Activated T-cell treated with anti-CD3 and anti-CD28 coated beads, Interleukin-2, amount 50 U/mL, for 72 hours (primary cell): ENCODE data around the gene MGST1. TPM values are rescaled to one million over a fixed set of nuclear protein-coding genes. Genes with fewer than 3 reads are reported as not detected.
A peak's percentile ranks its signal among the peaks of the same experiment; 100 is the strongest.

Source experiments
- ATAC-seq, 2 donors: fragments of 150-1000 bp; cut with Tn5 transposase; replicated peaks in 1 of 2; 2 replicates each; pipeline ENCODE4 v1.10.0; 2021; ENCODE audit warnings: moderate library complexity in 2 of 2, mild to moderate bottlenecking in 1 of 2
- DNase-seq, 2 donors: peaks; one replicate each; pipeline ENCODE4 v3.0.0; 2021 to 2022; ENCODE audit warnings: mixed read lengths in 1 of 2
- H3K27ac Mint-ChIP-seq: one replicate; pipeline ENCODE4 v1.8.0; 2022; ENCODE audit warnings: mild to moderate bottlenecking, moderate library complexity, mixed read lengths
- H3K27me3 Mint-ChIP-seq: one replicate; pipeline ENCODE4 v1.8.0; 2022; ENCODE audit warnings: low read depth, mixed read lengths
- H3K36me3 Mint-ChIP-seq, 2 donors: one replicate each; pipeline ENCODE4 v1.8.0; 2022; ENCODE audit warnings: mixed read lengths in 2 of 2, mild to moderate bottlenecking in 1 of 2; ENCODE audit not compliant: insufficient read depth in 2 of 2
- H3K4me1 Mint-ChIP-seq: one replicate; pipeline ENCODE4 v1.8.0; 2022; ENCODE audit warnings: low read depth, mixed read lengths
- H3K4me3 Mint-ChIP-seq, 2 donors: one replicate each; pipeline ENCODE4 v1.8.0; 2022; ENCODE audit warnings: mild to moderate bottlenecking in 2 of 2, mixed read lengths in 2 of 2, moderate library complexity in 2 of 2
- H3K9me3 Mint-ChIP-seq, 2 donors: one replicate each; pipeline ENCODE4 v1.8.0; 2022; ENCODE audit warnings: mixed read lengths in 2 of 2
- total RNA-seq, 2 donors: library from RNA; stranded (reverse); gene quantifications; one replicate each; pipeline ENCODE4 v1.2.3, GENCODE V29; 2022

The MGST1 gene
- total RNA-seq, 2 donors from 2014 or later: not detected

- Mint-ChIP-seq H3K36me3 (peaks cover 1 to 2% of the 10 kb centered on the region in 2 donors), H3K27me3 (no peaks in the 10 kb centered on the region), H3K4me3 (no peak overlapping the region), H3K27ac (no peak overlapping the region), H3K4me1 (no peaks in the 10 kb centered on the region), H3K9me3 (peaks cover 6 to 9% of the 10 kb centered on the region in 2 donors)
- DNase-seq: no peak
- ATAC-seq: no peak
These were observed 17.9 kb upstream of the MGST1 start for GRCh38 chr12:16329594-16329993.

DNA sequence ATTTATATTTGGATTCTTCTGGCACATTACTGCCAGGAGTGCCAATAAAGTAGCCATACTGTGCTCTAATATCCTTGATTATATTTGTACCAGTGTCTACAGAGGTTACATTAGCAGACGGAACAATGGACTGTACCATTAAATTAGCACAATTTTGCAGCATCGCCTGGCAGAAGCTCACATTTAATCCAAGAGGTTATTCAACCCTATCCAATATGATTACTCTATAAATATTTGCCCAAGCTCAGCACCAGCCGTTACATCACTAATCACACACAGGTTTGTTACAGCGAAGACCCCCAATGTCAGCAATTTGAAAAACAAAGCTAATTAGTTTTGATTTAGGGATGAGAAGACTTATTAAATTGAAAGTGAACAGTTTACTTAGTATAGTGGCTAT lies 16.9 kb upstream of the MGST1 start:
- Mint-ChIP-seq H3K4me3 (no peak overlapping the region), H3K27me3 (no peaks in the 10 kb centered on the region), H3K36me3 (peaks cover 1 to 2% of the 10 kb centered on the region in 2 donors), H3K9me3 (peaks cover 8 to 11% of the 10 kb centered on the region in 2 donors), H3K4me1 (no peaks in the 10 kb centered on the region), H3K27ac (no peak overlapping the region)
- no peak for ATAC-seq
- DNase-seq: no peak

DNA sequence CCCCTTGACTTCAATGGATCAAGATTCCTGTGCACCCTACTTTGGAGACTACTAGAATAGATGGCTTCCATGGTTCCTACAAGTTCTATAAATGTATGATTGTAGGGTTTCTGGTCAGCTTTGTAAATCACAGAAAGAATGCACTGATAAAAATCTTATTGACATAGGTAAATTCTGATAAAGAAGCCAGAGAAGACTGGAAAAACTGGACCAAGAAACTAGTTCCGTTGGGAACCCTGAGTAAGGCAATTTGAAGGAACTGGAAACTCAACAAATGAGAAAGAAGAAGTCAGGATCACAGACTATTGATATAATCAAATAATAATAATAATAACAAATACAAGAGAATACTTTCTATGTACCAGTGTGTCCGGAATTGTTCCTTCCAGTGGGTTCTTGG lies 15.4 kb upstream of the MGST1 start:
- H3K36me3 Mint-ChIP-seq: peaks cover 0 to 2% of the 10 kb centered on the region in 2 donors
- peaks cover 8 to 9% of the 10 kb centered on the region in 2 donors for H3K9me3 Mint-ChIP-seq
- H3K4me1 Mint-ChIP-seq: no peaks in the 10 kb centered on the region
- H3K27me3 Mint-ChIP-seq: no peaks in the 10 kb centered on the region
- H3K27ac Mint-ChIP-seq: no peak overlapping the region
- DNase-seq: no peak
- H3K4me3 Mint-ChIP-seq: no peak overlapping the region
- no peak for ATAC-seq

DNA sequence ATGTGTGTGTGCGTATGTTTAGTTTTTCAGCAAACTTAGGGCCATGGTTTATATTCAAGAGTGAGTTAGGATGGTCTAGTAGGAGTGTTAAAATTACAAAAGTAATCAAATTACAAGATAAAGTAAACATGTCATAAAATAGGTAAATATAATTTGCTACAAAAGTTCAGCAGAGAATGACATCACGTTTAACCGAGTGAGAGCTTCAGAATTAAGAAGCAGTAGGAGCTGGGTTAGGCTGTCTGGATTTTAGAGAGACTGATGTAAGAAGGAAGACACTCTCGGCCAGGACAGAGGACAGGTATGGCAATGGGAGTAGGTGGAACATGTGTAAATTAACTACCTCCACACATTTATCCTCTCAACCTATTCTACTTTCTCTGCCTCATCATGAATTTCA lies 11.6 kb upstream of the MGST1 start:
- Mint-ChIP-seq H3K9me3 (peaks cover 5 to 9% of the 10 kb centered on the region in 2 donors), H3K36me3 (peaks cover 0 to under 1% of the 10 kb centered on the region in 2 donors), H3K4me1 (no peaks in the 10 kb centered on the region), H3K27me3 (no peaks in the 10 kb centered on the region), H3K4me3 (no peak overlapping the region), H3K27ac (no peak overlapping the region)
- DNase-seq: no peak
- ATAC-seq: no peak

GRCh38 chr12:16344269-16344668 lies 3.2 kb upstream of the MGST1 start:
- no peaks in the 10 kb centered on the region for H3K36me3 Mint-ChIP-seq
- H3K9me3 Mint-ChIP-seq: peaks cover 2 to 4% of the 10 kb centered on the region in 2 donors
- H3K4me3 Mint-ChIP-seq: no peak overlapping the region
- DNase-seq (no peak), ATAC-seq (no peak)
- H3K27me3 Mint-ChIP-seq: no peaks in the 10 kb centered on the region
- no peaks in the 10 kb centered on the region for H3K4me1 Mint-ChIP-seq
- no peak overlapping the region for H3K27ac Mint-ChIP-seq

- ATAC-seq (no peak), DNase-seq (no peak)
- H3K9me3 Mint-ChIP-seq: peaks cover 2 to 4% of the 10 kb centered on the region in 2 donors
- no peaks in the 10 kb centered on the region for H3K27me3 Mint-ChIP-seq
- no peaks in the 10 kb centered on the region for H3K4me1 Mint-ChIP-seq
- H3K27ac Mint-ChIP-seq: no peak overlapping the region
- no peaks in the 10 kb centered on the region for H3K36me3 Mint-ChIP-seq
- H3K4me3 Mint-ChIP-seq: no peak overlapping the region
These were observed 2.3 kb upstream of the MGST1 start for GRCh38 chr12:16345105-16345504.

GRCh38 chr12:16346958-16347357 lies 487 bp upstream of the MGST1 start:
- Mint-ChIP-seq H3K9me3 (peaks cover 0 to 4% of the 10 kb centered on the region in 2 donors), H3K4me3 (no peak overlapping the region), H3K4me1 (no peaks in the 10 kb centered on the region), H3K27me3 (no peaks in the 10 kb centered on the region), H3K36me3 (no peaks in the 10 kb centered on the region), H3K27ac (no peak overlapping the region)
- DNase-seq: no peak
- no peak for ATAC-seq

- no peak overlapping the region for H3K4me3 Mint-ChIP-seq
- H3K9me3 Mint-ChIP-seq: no peaks in the 10 kb centered on the region
- no peaks in the 10 kb centered on the region for H3K27me3 Mint-ChIP-seq
- no peak for ATAC-seq
- H3K4me1 Mint-ChIP-seq: no peaks in the 10 kb centered on the region
- H3K27ac Mint-ChIP-seq: no peak overlapping the region
- no peaks in the 10 kb centered on the region for H3K36me3 Mint-ChIP-seq
- DNase-seq: no peak
These were observed 1.1 kb downstream of the MGST1 start for GRCh38 chr12:16348435-16349130.

DNA sequence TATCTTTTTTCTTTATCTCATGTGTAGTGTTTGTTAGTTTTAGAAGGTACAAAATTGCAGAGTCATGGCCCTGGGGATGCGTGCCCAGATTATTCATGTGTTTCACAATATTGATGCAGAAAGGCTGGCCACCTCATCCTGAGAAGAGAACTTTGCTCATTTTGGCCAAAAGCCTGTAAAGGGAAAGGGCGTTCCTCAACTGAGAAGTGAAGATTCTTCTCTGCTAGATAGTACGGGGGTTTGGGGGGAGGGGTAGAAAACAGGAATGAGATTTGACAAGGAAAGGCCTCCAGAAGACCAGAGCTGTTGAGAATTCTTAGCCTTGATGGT lies 1.7 kb downstream of the MGST1 start:
- H3K27me3 Mint-ChIP-seq: no peaks in the 10 kb centered on the region
- H3K4me1 Mint-ChIP-seq: no peaks in the 10 kb centered on the region
- no peak overlapping the region for H3K27ac Mint-ChIP-seq
- no peaks in the 10 kb centered on the region for H3K9me3 Mint-ChIP-seq
- H3K4me3 Mint-ChIP-seq: no peak overlapping the region
- DNase-seq (no peak), ATAC-seq (no peak)
- H3K36me3 Mint-ChIP-seq: no peaks in the 10 kb centered on the region

DNA sequence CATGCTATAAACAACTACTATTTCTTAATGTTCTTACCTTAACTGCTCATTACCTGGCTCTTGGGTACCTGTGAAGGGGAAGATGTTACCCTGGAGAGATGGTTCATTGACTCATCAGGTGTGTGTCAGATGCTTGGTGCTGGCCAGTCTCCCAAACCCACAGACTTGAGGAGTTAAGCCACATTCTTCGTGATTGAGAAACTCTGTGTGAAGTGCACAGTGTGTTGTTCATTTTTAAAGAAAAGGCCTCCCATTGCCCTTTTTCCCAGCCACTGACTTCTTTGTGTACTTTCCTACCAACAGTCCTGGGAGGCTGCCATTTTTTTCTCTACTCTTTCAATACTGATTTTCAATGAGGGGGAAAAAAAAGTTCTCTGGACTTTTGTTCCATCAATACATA lies 3.2 kb downstream of the MGST1 start:
- Mint-ChIP-seq H3K9me3 (no peaks in the 10 kb centered on the region), H3K27me3 (no peaks in the 10 kb centered on the region), H3K36me3 (no peaks in the 10 kb centered on the region), H3K4me3 (no peak overlapping the region), H3K4me1 (no peaks in the 10 kb centered on the region), H3K27ac (no peak overlapping the region)
- DNase-seq (no peak), ATAC-seq (no peak)

- ATAC-seq: no peak
- no peaks in the 10 kb centered on the region for H3K27me3 Mint-ChIP-seq
These were observed 5.0 kb downstream of the MGST1 start for GRCh38 chr12:16352481-16352880.

GRCh38 chr12:16358878-16359277 lies 11.4 kb downstream of the MGST1 start:
- H3K9me3 Mint-ChIP-seq: peaks cover 4 to 9% of the 10 kb centered on the region in 2 donors
- no peaks in the 10 kb centered on the region for H3K36me3 Mint-ChIP-seq
- no peak overlapping the region for H3K4me3 Mint-ChIP-seq
- no peak overlapping the region for H3K27ac Mint-ChIP-seq
- ATAC-seq (no peak), DNase-seq (no peak)
- H3K27me3 Mint-ChIP-seq: no peaks in the 10 kb centered on the region
- H3K4me1 Mint-ChIP-seq: no peaks in the 10 kb centered on the region

More at GRCh38 chr12:16352481-16352880, 5.0 kb downstream of the MGST1 start:
- no peaks in the 10 kb centered on the region for H3K4me1 Mint-ChIP-seq
- DNase-seq: no peak
- H3K27ac Mint-ChIP-seq: no peak overlapping the region
- H3K36me3 Mint-ChIP-seq: no peaks in the 10 kb centered on the region
- no peaks in the 10 kb centered on the region for H3K9me3 Mint-ChIP-seq
- H3K4me3 Mint-ChIP-seq: no peak overlapping the region

DNA sequence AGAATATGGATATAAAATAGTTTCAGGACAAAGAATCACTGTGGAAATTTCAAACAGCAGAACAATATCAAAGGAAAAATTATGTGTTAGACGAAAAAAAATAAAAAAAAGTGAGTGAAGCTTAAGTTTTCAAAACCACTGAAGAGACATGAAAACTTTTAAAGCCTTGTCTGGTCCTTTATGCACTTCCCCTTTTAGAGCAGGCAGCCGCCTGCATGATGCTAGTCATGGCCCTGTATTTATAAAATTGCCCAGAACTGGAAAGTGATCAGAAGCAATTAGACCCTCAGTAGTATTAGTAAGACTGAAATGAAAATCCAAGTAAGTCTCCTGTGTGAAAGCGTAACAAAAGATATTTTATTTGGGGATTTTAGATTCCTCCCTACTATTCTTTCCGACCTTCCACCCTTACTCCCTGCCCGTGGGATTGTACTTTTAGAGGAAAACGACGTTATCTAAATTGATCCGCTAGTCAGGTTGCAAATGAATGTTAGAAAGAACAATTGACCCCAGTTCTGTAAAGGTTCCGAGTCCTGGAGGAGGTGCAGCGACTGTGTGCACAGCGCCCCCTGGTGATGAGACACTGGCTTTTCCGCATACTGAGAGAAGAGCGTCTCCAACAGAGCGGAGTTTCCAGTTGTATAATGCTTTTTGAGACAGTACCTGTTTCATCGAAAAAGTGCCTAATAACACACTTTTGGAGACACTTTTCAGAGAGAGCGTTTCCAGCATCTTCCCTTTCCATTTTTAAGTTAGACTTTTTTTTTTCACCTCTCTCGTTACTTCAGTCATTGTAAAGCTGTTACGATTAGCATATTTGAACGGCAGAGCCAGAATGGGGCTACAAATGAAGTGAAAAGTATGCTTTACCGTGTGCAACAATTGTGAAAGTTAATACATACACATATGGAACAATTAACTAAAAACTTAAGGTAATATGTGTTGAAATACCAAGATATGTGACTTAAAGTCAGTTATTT lies 12.4 kb downstream of the MGST1 start:
- no peak overlapping the region for H3K27ac Mint-ChIP-seq
- DNase-seq: peak; percentile 16 to 29
- no peaks in the 10 kb centered on the region for H3K36me3 Mint-ChIP-seq
- ATAC-seq: no peak
- H3K4me1 Mint-ChIP-seq: no peaks in the 10 kb centered on the region
- no peak overlapping the region for H3K4me3 Mint-ChIP-seq
- no peaks in the 10 kb centered on the region for H3K27me3 Mint-ChIP-seq
- H3K9me3 Mint-ChIP-seq: peaks cover 4 to 9% of the 10 kb centered on the region in 2 donors
